GM19193 (cell line): ENCODE measurements around the gene ATRX.

Experiments
- POLR2A ChIP-seq: IDR thresholded peaks from 4 replicates; pipeline ENCODE4 v1.6.1; 2011; ENCODE audit not compliant: insufficient read depth, insufficient read length; ENCODE audit errors: extremely low read depth

Gene ATRX

DNA sequence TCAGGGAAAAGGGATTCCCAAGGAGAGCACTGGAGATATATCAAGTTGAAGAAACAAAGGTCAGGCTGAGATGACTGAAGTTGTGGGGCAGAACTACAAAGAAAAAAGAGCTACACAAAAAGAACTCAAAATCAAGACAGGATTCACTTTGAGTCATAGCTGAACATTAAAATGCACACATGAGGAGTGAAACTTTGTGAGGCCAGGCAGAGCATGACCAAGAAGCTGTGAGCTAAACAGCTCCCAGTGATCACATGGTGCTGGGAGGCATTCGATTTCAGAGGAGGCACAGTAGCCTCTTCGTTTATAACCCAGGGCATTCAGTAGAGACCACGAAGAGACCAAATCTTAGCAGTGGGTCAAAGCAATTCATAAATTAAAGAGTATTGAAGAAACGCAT is 145.3 kb downstream of the ATRX start:
- no peak for TF ChIP-seq POLR2A

DNA sequence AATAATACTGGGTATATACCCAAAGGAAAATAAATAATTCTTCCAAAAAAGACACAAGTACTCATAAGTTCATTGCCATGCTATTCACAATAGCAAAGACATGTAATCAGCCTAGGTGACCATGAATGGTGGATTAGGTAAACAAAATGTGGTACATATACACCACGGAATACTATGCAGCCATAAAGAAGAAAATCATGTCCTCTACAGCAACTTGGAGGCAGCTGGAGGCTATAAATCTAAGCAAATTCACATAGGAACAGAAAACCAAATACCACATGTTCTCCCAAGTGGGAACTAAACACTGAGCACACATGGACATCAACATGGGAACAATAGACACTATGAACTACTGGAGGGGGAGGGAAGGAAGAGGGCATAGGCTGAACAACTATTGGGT is 146.2 kb downstream of the ATRX start:
- no peak for TF ChIP-seq POLR2A

DNA sequence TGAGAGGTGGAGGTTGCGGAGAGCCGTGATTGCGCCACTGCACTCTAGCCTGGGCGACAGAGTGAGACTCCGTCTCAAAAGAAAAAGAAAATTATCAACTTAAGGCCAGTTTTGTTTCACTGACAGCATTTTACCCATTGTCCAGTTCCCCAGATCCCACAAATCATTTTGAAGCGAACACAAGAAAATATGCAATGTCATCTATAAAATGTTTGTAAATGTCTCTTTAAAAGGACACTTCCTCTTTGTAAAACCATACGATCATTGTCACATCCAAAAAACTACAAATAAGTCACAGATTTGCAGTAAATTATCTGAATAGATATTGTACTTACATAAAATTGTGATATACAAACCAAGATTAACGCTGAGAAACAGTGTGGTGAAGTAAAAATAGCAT is 147.6 kb downstream of the ATRX start:
- TF ChIP-seq POLR2A = no peak

DNA sequence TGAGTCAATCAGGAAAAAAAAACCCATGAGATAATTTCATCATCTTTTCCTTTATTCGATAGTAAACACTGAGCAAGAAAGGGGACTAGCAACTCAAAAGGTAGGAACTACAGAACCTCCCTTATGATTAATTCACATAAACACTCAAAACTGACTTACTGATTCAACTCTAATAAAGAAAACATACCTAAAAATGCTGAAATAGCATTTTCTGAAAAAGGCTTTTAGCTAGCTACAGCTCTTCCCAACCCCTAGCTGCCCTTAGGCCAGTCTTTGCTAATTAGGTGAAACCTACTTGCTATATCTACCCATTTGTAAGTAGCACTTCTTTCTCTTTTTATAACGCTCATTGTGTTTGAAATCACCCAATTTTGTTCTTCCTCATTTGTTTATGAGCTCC is 150.6 kb downstream of the ATRX start:
- TF ChIP-seq POLR2A = no peak

DNA sequence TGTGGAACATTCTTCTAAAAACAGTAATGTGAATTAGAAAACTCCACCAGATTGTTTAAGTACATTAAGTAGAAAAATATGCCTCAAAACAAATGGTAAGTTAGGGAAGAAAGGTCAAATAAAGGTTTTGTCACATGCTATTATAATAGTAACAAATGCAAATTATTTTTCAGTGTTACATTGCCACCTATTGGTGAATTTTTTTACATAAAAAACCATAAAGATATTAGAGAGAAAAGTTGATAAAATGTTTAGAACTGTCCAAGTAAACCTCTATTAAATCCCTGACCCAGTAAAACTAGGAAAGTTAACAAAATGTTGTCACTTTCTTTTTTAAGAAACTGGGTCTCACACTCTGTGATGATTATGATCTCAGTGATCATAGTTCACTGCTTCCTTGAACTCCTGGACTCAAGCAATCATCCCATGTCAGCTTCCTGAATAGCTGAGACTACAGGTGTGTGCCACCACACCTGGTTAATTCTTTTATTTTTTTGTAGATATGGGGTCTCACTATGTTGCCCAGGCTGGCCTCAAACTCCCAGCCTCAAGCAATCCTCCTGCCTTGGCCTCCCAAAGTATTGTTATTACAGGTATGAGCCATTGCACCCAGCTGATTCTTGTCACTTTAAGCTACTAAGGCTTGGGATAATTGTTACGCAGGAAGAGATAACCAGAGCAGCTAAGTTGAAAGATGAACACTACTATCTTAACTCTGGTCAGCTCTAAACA is 157.6 kb downstream of the ATRX start:
- no peak for TF ChIP-seq POLR2A

DNA sequence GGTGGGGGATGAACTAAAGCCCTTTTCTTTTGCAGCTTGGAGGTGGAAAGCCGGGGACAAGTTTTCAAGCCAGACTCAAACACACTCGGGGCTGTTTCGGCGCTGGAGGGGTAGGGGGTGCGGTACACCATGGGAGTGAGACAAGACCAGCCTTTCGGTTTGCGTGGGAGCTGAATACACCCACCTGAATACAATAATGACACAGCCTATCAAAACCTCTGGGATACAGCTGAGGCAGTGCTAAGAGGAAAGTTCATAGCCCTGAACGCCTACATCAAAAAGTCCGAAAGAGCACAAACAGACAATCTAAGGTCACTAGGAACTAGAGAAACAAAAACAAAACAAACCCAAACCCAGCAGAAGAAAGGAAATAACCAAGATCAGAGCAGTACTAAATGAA is 163.3 kb downstream of the ATRX start:
- TF ChIP-seq POLR2A = no peak

DNA sequence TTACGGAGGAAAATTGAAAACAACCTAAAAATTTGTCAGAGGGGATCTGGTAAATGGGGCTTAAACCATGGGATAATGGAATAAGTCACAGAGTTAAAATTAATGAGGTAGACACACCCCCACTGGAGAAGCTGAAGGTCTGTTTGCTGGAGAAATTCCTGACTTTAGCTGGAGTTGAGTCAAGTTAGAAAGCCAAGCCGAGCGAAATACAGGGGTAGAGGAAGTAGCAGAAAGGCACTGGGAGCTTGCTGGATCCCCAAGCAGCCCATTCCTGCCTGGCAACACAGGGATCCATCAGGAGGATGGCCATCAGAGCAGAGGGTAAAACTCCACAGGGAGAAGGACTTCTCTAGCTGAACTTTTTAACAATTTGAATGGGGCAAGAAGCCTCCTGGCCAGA is 163.8 kb downstream of the ATRX start:
- no peak for TF ChIP-seq POLR2A

DNA sequence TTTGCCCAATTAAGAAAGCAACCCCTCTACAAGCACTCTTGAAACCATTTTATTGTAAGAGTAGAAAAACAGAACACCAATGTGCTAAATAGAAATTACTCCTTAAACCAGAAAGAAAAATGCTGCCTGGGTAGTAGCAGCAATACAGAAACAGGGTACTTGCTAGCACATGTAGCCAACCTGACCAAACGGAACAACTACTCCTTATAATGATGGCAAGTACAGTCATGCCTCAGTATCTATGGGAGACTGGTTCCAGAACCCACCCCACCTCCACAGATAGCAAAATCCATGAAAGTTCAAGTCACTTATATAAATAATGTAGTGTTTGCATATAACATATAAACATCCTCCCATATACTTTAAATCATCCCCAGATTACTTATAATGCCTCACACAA is 168.8 kb downstream of the ATRX start:
- no peak for TF ChIP-seq POLR2A

DNA sequence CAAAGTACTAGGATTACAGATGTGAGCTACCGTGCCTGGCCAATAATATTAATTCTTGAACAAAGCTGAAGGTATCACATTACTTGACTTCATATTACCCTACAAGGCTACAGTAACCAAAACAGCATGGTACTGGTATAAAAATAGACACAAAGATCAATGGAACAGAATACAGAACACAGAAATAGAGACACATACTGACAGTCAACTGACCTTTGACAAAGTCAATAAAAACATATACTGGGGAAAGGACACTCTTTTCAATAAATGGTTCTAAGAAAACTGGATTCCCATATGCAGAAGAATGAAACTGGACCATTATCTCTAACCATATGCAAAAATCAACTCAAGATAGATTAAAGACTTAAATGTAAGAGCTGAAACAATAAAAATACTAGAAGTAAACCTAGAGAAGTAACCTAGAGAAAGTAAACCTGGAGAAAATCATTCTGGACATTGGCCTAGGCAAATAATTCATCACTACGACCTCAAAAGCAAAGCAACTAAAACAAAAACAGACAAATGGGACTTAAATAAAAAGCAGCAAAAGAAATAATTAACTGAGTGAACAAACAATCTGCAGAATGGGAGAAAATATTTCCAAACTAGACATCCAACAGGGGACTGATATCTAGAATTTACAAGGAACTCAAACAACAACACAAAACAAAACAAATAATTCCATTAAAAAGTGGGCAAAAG is 182.2 kb downstream of the ATRX start:
- TF ChIP-seq POLR2A = no peak

DNA sequence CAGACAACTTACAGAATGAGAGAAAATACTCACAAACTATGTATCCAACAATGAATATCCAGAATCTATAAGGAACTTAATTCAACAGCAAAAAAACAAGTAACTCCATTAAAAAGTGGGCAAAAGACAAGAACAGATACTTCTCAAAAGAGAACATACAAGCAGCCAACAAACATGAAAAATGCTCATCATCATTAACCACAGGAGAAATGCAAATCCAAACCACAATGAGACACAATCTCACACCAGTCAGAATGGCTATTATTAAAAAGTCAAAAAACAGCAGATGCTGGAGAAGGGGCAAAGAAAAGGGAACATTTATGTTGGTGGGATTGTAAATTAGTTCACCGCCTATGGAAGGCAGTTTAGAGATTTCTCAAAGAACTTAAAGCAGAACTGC is 188.5 kb downstream of the ATRX start:
- TF ChIP-seq POLR2A = no peak

DNA sequence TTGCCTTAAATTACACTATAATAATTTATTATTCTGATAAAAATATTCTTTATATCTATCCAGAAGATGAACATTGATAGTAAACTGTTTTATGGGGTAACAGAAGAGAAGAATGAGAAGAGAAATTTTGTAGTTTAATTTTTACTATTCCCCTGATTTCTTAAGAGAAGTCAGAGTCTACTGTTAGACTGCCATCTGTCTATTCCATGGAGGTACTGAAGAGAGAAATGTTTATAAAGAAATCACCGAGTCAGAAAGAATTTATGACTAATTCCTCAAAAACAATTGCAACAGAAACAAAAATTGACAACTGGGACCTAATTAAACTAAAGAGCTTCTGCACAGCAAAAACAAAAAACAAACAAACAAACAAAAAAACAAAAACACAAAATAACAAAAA is 188.9 kb downstream of the ATRX start:
- no peak for TF ChIP-seq POLR2A

DNA sequence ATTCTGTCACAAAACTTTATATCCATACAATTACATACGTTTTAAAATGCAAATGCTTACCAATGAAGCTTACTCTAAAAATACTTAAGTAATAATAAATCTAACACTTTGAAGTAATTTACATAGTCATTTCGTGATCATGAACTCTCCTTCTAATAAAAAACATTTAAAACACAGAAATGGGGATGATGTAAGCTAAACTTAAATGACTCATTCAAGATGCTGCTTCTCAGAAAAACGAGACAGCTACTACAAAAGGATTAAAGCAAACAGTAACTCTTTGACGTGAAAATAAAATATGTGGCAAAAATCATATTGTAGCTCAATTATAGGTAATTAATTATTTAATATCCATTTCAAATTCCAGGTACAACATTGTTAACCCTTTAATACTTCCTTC is 190.2 kb downstream of the ATRX start:
- no peak for TF ChIP-seq POLR2A

DNA sequence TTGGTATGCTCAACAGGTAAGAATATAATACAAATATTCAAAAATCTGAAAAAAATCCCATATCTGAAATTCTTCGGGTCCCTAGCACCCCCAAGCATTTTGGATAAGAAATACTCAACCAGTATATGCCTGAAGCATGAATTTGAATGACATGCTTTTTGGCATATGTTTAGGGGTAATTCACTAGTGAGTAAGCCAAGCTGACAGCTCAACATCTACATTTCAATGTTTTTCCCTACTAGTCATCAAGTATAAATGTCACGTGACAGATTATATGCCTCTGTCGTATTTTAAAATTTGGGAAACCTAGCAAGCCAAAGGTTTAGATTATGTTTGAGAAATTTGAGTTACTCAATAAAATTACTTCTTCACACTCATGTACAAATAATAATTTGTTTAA is 213.7 kb downstream of the ATRX start:
- TF ChIP-seq POLR2A = no peak

DNA sequence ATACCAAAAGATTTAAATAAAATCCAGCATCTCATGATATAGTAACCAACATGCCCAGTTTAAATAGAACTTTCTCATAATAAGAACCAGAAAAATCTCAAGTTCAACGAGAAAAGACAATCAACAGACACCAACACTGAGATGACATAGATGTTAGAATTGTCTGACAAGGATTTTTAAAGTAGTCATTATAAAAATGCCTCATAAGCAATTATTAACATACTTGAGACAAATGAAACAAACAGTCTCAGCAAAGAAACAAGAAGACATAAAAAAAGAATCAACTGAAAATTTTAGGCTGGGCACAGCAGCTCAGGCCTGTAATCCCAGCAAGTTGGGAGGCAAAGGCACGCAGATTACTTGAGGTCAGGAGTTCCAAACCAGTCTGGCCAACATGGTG is 220.7 kb downstream of the ATRX start:
- no peak for TF ChIP-seq POLR2A

DNA sequence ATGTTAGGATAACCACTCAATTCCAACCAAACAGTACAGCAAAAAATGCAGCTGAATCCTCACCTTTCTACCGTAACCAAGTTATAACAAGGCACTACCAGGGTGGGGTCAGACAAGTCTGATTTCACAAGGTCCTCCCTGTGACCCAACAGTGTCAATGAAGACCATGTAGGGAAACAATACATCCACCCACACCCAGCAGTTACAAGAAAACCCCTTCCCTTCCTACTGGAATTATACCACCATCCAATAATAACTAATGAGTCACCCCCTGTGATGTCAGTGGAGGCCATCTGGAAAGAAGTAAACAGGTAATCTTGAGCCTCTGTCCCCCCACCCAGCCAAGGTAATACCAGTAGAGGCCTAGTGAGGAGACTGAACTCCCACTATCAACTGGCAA is 221.2 kb downstream of the ATRX start:
- no peak for TF ChIP-seq POLR2A

DNA sequence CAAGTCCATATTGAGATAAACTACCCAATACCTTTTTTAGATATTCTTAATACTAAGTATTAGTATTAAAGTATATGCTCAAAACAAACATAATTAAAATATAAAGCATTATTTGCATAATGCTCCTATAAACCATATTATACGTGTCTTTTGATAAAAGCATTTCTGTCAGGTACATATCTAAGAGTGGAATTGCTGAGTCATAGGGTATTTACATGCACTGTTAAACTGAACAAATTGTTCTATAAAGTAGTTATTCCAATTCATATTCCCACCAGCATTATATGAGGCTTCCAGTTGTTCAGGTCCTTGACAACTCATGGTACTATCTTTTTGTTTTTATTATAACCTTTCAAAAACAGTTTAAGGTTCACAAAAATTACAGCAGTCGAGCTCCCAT is 224.6 kb downstream of the ATRX start:
- no peak for TF ChIP-seq POLR2A
